GM21717 (cell line): ENCODE measurements around the gene PPP6C.

Experiments used
- ATAC-seq: cut with Tn5 transposase; IDR thresholded peaks from one replicate; pipeline ENCODE4 v1.9.1; 2021; ENCODE audit warnings: mild to moderate bottlenecking, moderate library complexity; ENCODE audit not compliant: unreplicated experiment

Gene PPP6C

DNA sequence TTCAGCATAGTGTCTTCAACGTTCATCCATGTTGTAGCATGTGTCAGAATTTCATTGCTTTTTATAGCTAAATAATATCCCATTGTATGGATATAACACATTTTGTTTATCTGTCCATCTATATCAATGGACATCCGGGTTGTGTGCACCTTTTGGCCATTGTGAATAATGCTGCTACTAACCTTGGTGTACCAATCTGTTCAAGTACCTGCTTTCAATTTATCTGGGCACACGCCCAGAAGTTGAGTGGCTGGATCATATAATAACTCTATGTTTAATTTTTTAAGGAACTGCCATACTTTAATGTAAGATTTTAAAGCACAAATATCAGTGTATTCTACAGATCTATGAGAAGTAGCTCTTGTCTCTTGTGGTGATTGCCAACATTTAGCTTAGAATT, 89.8 kb downstream of the PPP6C start:
- ATAC-seq = no peak
